Caco-2 (cell line): ENCODE data around the gene SRD5A2. TPM values are rescaled to one million over a fixed set of nuclear protein-coding genes. Genes with fewer than 3 reads are reported as not detected.

Experiments
- BruUV-seq: library from RNA; stranded (reverse); fragments of 400-500 nt; replicated peaks from 2 replicates; lab custom pipeline; 2021; lab: Mats Ljungman, UMichigan
- CTCF ChIA-PET: fragments of 300-600 bp; sonication (Branson Sonifier 250); formaldehyde crosslinking; loops from one replicate; lab custom pipeline; 2022; ENCODE audit warnings: antibody characterized with exemption; lab: Charles Lee
- POLR2A ChIA-PET: fragments of 300-600 bp; sonication (Branson Sonifier 250); formaldehyde crosslinking; loops from one replicate; lab custom pipeline; 2022; ENCODE audit warnings: antibody characterized with exemption; lab: Charles Lee
- DNase-seq, 2 experiments: peaks; one replicate each; pipeline versions ENCODE4 v3.0.0 to v3.0.0-alpha.2; 2020 to 2022
- H3K27me3 ChIP-seq: replicated peaks from 2 replicates; pipeline ENCODE4 v1.6.0; 2011; ENCODE audit warnings: low read length; ENCODE audit not compliant: control insufficient read depth, insufficient read depth
- H3K36me3 ChIP-seq: 2 replicates; pipeline ENCODE4 v1.5.1; 2011; ENCODE audit warnings: low read length; ENCODE audit not compliant: control insufficient read depth, insufficient read depth
- H3K4me1 ChIP-seq: fragments of 250-450 bp; sonication (Bioruptor Pico); 2 replicates; pipeline ENCODE4 v1.5.1; 2020; ENCODE audit warnings: mild to moderate bottlenecking
- H3K4me3 ChIP-seq: 2 replicates; pipeline ENCODE4 v1.5.1; 2011; ENCODE audit warnings: low read depth, mild to moderate bottlenecking, control low read depth, low read length
- H3K9me3 ChIP-seq: fragments of 250-450 bp; sonication (Bioruptor Pico); 2 replicates; pipeline ENCODE4 v1.5.1; 2020; ENCODE audit warnings: mild to moderate bottlenecking, moderate library complexity
- H3K27ac Mint-ChIP-seq: one replicate; pipeline ENCODE4 v1.8.0; 2022; ENCODE audit warnings: mixed read lengths; ENCODE audit not compliant: unreplicated experiment
- H3K27me3 Mint-ChIP-seq: one replicate; pipeline ENCODE4 v1.8.0; 2022; ENCODE audit warnings: mixed read lengths; ENCODE audit not compliant: insufficient read depth, unreplicated experiment
- H3K36me3 Mint-ChIP-seq: one replicate; pipeline ENCODE4 v1.8.0; 2022; ENCODE audit warnings: mild to moderate bottlenecking, mixed read lengths; ENCODE audit not compliant: insufficient read depth, unreplicated experiment
- H3K4me1 Mint-ChIP-seq: one replicate; pipeline ENCODE4 v1.8.0; 2022; ENCODE audit warnings: low read depth, mixed read lengths; ENCODE audit not compliant: unreplicated experiment
- H3K4me3 Mint-ChIP-seq: one replicate; pipeline ENCODE4 v1.8.0; 2022; ENCODE audit warnings: mild to moderate bottlenecking, moderate library complexity, mixed read lengths; ENCODE audit not compliant: unreplicated experiment
- H3K9me3 Mint-ChIP-seq: one replicate; pipeline ENCODE4 v1.8.0; 2022; ENCODE audit warnings: mixed read lengths; ENCODE audit not compliant: unreplicated experiment
- intact Hi-C: fragments of 100-400 bp; cut with micrococcal nuclease; formaldehyde crosslinking; loops from one replicate; pipeline ENCODE4 v1.10.0; 2022; ENCODE audit not compliant: unreplicated experiment
- total RNA-seq: library from RNA; stranded (reverse); gene quantifications from 2 replicates; pipeline ENCODE4 v1.2.3, GENCODE V29; 2022
- TF ChIP-seq, protein P1 (sequence below), 2 experiments: fragments of 200-600 bp in 1 of 2; IDR thresholded peaks; 1 replicate in 1 of 2; 2 replicates in 1 of 2; pipeline versions ENCODE4 v1.5.1 to v1.8.0; 2011 to 2022; ENCODE audit warnings: antibody characterized with exemption in 1 of 2, control low read depth in 1 of 2, inconsistent platforms in 1 of 2, low read depth in 1 of 2, low read length in 1 of 2, mild to moderate bottlenecking in 1 of 2, moderate library complexity in 1 of 2; ENCODE audit not compliant: insufficient read depth in 1 of 2, severe bottlenecking in 1 of 2, unreplicated experiment in 1 of 2

The SRD5A2 gene
- total RNA-seq, 1 experiment from 2014 or later: not detected

DNA sequence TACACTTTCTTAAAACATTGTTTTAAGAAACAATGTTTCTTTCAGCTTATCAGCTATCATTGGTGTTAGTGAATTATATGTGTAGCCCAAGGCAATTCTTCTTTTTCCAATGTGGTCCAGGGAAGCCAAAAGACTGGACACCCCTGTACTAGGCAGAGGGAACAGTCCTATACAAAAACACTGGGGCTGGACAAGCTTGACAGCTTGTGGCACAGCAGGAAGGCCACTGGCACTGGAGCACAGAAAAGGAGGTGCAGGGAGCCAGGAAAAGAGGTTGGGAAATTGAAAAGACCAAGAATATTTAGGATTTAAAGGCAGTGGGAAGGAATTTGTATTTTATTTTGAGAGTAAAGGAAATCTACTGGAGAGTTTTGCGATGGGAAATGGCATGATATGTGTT is 47.7 kb downstream of the SRD5A2 start:
- intact Hi-C loops: no loop called here

DNA sequence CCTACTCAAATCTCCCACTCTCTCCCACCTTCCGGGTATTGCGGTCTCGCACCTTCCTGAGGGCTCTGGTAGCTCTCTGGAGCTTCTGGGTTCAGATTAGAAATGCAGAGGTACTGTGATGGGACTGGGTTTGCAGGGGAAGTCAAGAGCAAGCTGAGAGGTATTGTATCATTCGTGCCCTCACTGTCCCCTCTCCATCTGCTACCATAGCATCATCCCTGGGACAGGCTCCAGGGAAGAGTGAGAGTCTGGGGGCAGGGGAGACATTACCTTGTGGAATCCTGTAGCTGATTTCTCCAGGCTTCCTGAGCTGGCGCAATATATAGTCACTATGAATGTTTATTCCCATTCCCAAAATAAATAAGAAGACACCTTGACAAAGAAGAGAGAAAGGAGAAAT is 49.6 kb downstream of the SRD5A2 start:
- BruUV-seq: no TSS peak
- TF ChIP-seq, protein P1, sequence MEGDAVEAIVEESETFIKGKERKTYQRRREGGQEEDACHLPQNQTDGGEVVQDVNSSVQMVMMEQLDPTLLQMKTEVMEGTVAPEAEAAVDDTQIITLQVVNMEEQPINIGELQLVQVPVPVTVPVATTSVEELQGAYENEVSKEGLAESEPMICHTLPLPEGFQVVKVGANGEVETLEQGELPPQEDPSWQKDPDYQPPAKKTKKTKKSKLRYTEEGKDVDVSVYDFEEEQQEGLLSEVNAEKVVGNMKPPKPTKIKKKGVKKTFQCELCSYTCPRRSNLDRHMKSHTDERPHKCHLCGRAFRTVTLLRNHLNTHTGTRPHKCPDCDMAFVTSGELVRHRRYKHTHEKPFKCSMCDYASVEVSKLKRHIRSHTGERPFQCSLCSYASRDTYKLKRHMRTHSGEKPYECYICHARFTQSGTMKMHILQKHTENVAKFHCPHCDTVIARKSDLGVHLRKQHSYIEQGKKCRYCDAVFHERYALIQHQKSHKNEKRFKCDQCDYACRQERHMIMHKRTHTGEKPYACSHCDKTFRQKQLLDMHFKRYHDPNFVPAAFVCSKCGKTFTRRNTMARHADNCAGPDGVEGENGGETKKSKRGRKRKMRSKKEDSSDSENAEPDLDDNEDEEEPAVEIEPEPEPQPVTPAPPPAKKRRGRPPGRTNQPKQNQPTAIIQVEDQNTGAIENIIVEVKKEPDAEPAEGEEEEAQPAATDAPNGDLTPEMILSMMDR (IDR thresholded peaks at IDR 0.05; ENCODE audit: insufficient read depth in 1 of 2, low read depth in 1 of 2, low read length in 1 of 2, severe bottlenecking in 1 of 2, unreplicated experiment in 1 of 2): no peak
- peaks cover 8% of the 10 kb centered on the region; the same call in 1 of the 2 replicates for H3K4me1 ChIP-seq
- H3K27me3 ChIP-seq: no peaks in the 10 kb centered on the region
- Mint-ChIP-seq H3K27me3 (peaks cover 11% of the 10 kb centered on the region), H3K4me3 (no peak overlapping the region), H3K9me3 (no peaks in the 10 kb centered on the region), H3K27ac (no peak overlapping the region), H3K4me1 (no peaks in the 10 kb centered on the region), H3K36me3 (no peaks in the 10 kb centered on the region)
- intact Hi-C loops: no loop called here
- no peaks in the 10 kb centered on the region for H3K9me3 ChIP-seq
- no peaks in the 10 kb centered on the region for H3K36me3 ChIP-seq
- DNase-seq: no peak
- ChIA-PET CTCF (no interaction called here), POLR2A (no interaction called here)
- H3K4me3 ChIP-seq: no peak overlapping the region

More for the DNA sequence above, 47.7 kb downstream of the SRD5A2 start:
- no peaks in the 10 kb centered on the region for H3K36me3 ChIP-seq
- peaks cover 10% of the 10 kb centered on the region; the same call in 1 of the 2 replicates for H3K4me1 ChIP-seq
- Mint-ChIP-seq H3K36me3 (no peaks in the 10 kb centered on the region), H3K27ac (no peak overlapping the region), H3K9me3 (no peaks in the 10 kb centered on the region), H3K27me3 (peaks cover 11% of the 10 kb centered on the region), H3K4me3 (no peak overlapping the region), H3K4me1 (no peaks in the 10 kb centered on the region)
- H3K9me3 ChIP-seq: no peaks in the 10 kb centered on the region
- ChIA-PET POLR2A (no interaction called here), CTCF (no interaction called here)
- TF ChIP-seq, protein P1 (IDR thresholded peaks at IDR 0.05; ENCODE audit: insufficient read depth in 1 of 2, low read depth in 1 of 2, low read length in 1 of 2, severe bottlenecking in 1 of 2, unreplicated experiment in 1 of 2): no peak
- H3K27me3 ChIP-seq: no peaks in the 10 kb centered on the region
- no peak for DNase-seq
- H3K4me3 ChIP-seq: no peak overlapping the region
- no TSS peak for BruUV-seq

DNA sequence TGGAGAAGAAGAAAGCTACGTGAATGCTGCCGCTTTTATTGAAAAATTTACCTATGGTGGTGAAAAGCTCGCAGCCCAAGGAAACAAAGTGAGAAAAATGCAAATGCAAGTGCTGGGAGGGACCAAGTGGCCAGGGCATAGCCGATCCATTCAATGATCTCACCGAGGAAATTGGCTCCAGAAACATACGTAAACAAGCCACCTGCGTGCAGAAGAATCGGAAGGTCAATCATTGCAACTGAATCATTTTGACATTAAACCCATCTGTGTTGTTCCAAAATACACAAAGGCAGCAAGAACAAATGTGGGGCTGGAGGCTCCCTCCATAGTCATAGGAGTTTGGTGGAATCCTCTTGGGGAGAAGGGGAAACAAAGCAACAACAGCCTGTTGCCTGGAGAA is 51.5 kb downstream of the SRD5A2 start:
- intact Hi-C loops: no loop called here
- Histone ChIP-seq H3K9me3 (no peaks in the 10 kb centered on the region), H3K4me1 (no peaks in the 10 kb centered on the region), H3K4me3 (no peak overlapping the region), H3K27me3 (no peaks in the 10 kb centered on the region), H3K36me3 (no peaks in the 10 kb centered on the region)
- no TSS peak for BruUV-seq
- TF ChIP-seq, protein P1 (IDR thresholded peaks at IDR 0.05; ENCODE audit: insufficient read depth in 1 of 2, low read depth in 1 of 2, low read length in 1 of 2, severe bottlenecking in 1 of 2, unreplicated experiment in 1 of 2): no peak
- DNase-seq: no peak
- H3K4me3 Mint-ChIP-seq: no peak overlapping the region
- H3K27ac Mint-ChIP-seq: no peak overlapping the region
- H3K9me3 Mint-ChIP-seq: no peaks in the 10 kb centered on the region
- POLR2A ChIA-PET: no interaction called here
- CTCF ChIA-PET: no interaction called here
- H3K27me3 Mint-ChIP-seq: peaks cover 11% of the 10 kb centered on the region
- H3K4me1 Mint-ChIP-seq: no peaks in the 10 kb centered on the region
- no peaks in the 10 kb centered on the region for H3K36me3 Mint-ChIP-seq
